OCI-LY3 (cell line): ENCODE data around the gene LGALS3.

Experiments
- H2AFZ ChIP-seq: fragments of 200-600, 300-600 bp; shearing (Covaris generic); 2 replicates; pipeline ENCODE4 v1.6.0; 2014; ENCODE audit warnings: antibody characterized with exemption, low read depth, low read length
- H3K27ac ChIP-seq: fragments of 200-600, 300-600 bp; sonication (generic); 2 replicates; pipeline ENCODE4 v1.5.1; 2014; ENCODE audit warnings: mild to moderate bottlenecking, low read length, moderate library complexity, mixed read lengths
- H3K27me3 ChIP-seq: fragments of 200-600, 300-600 bp; sonication (generic); 2 replicates; pipeline ENCODE4 v1.6.1; 2014; ENCODE audit warnings: low read depth, low read length, mixed read lengths
- H3K36me3 ChIP-seq: fragments of 200-600, 300-600 bp; sonication (generic); replicated peaks from 2 replicates; pipeline ENCODE3; 2014; ENCODE audit warnings: low read depth, low read length, mixed read lengths
- H3K4me1 ChIP-seq: fragments of 300-600, 200-600 bp; sonication (generic); 2 replicates; pipeline ENCODE4 v1.6.1; 2014; ENCODE audit warnings: low read length, mixed read lengths
- H3K4me2 ChIP-seq: fragments of 200-600, 300-600 bp; sonication (generic); 2 replicates; pipeline ENCODE4 v1.6.1; 2014; ENCODE audit warnings: low read length, mixed read lengths
- H3K4me3 ChIP-seq: fragments of 300-600, 200-600 bp; sonication (generic); 2 replicates; pipeline ENCODE4 v1.5.1; 2014; ENCODE audit warnings: antibody characterized with exemption, mild to moderate bottlenecking, low read length, moderate library complexity
- H3K79me2 ChIP-seq: fragments of 300-600, 200-600 bp; shearing (Covaris generic); 2 replicates; pipeline ENCODE4 v1.6.1; 2014; ENCODE audit warnings: mild to moderate bottlenecking, low read length, mixed read lengths
- H3K9ac ChIP-seq: fragments of 300-600, 200-600 bp; shearing (Covaris generic); 2 replicates; pipeline ENCODE4 v1.6.0; 2014; ENCODE audit warnings: mild to moderate bottlenecking, low read length, moderate library complexity
- H3K9me3 ChIP-seq: fragments of 200-600, 300-600 bp; shearing (Covaris generic); 2 replicates; pipeline ENCODE4 v1.6.1; 2014; ENCODE audit warnings: low read length, mixed read lengths; ENCODE audit not compliant: insufficient read depth
- H4K20me1 ChIP-seq: fragments of 200-600, 300-600 bp; sonication (generic); 2 replicates; pipeline ENCODE4 v1.6.1; 2016; ENCODE audit warnings: low read length, mixed read lengths; ENCODE audit not compliant: insufficient read depth
- EZH2phosphoT487 ChIP-seq: fragments of 200-600 bp; shearing (Covaris generic); IDR thresholded peaks from 2 replicates; pipeline ENCODE4 v1.6.1; 2018; ENCODE audit warnings: antibody characterized with exemption, mixed run types, low read depth
- TF ChIP-seq, protein P1 (sequence below): fragments of 200-600, 300-600 bp; sonication (generic); IDR thresholded peaks from 2 replicates; pipeline ENCODE4 v1.5.1; 2014; ENCODE audit warnings: antibody characterized with exemption, low read length, low read depth

Gene LGALS3

GRCh38 chr14:55139696-55140509 is 10.9 kb downstream of the LGALS3 start:
- H3K79me2 ChIP-seq: peaks cover 31% of the 10 kb centered on the region
- H2AFZ ChIP-seq: no peak overlapping the region
- H3K9ac ChIP-seq: no peak overlapping the region
- no peak overlapping the region for H3K4me3 ChIP-seq
- no peak overlapping the region for H3K4me2 ChIP-seq
- peaks cover 21% of the 10 kb centered on the region for H4K20me1 ChIP-seq
- no peaks in the 10 kb centered on the region for H3K9me3 ChIP-seq
- H3K36me3 ChIP-seq: peaks cover 62% of the 10 kb centered on the region
- no peak for TF ChIP-seq EZH2phosphoT487
- TF ChIP-seq, protein P1, sequence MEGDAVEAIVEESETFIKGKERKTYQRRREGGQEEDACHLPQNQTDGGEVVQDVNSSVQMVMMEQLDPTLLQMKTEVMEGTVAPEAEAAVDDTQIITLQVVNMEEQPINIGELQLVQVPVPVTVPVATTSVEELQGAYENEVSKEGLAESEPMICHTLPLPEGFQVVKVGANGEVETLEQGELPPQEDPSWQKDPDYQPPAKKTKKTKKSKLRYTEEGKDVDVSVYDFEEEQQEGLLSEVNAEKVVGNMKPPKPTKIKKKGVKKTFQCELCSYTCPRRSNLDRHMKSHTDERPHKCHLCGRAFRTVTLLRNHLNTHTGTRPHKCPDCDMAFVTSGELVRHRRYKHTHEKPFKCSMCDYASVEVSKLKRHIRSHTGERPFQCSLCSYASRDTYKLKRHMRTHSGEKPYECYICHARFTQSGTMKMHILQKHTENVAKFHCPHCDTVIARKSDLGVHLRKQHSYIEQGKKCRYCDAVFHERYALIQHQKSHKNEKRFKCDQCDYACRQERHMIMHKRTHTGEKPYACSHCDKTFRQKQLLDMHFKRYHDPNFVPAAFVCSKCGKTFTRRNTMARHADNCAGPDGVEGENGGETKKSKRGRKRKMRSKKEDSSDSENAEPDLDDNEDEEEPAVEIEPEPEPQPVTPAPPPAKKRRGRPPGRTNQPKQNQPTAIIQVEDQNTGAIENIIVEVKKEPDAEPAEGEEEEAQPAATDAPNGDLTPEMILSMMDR: no peak
- no peaks in the 10 kb centered on the region for H3K27me3 ChIP-seq
- no peak overlapping the region for H3K27ac ChIP-seq
- H3K4me1 ChIP-seq: no peaks in the 10 kb centered on the region

DNA sequence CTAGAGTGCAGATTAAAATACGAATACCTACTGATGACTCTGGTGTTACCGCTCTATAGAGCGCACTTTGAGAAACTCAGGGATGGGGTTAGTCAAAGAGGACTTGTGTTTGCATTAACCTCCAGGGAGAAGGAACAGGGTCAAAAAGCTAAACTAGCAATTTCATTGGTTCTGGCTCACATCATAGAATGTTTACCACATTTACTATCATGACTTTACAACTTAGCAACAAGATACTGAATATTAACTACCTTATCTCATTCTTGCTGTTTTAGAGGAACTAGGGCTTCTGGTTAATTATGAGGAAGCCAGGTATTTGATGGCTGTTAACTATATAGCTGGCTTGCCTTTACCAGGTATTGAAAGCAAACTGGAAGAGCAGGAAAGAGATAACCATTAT is 12.8 kb downstream of the LGALS3 start:
- Histone ChIP-seq H3K27ac (no peak overlapping the region), H3K36me3 (peaks cover 75% of the 10 kb centered on the region), H3K4me1 (no peaks in the 10 kb centered on the region), H3K9me3 (no peaks in the 10 kb centered on the region), H2AFZ (no peak overlapping the region), H4K20me1 (peaks cover 11% of the 10 kb centered on the region), H3K79me2 (peaks cover 16% of the 10 kb centered on the region), H3K4me3 (no peak overlapping the region), H3K9ac (no peak overlapping the region), H3K4me2 (no peak overlapping the region), H3K27me3 (no peaks in the 10 kb centered on the region)
- TF ChIP-seq EZH2phosphoT487: no peak
- TF ChIP-seq, protein P1: no peak

GRCh38 chr14:55142466-55142865 is 13.4 kb downstream of the LGALS3 start:
- H4K20me1 ChIP-seq: peaks cover 9% of the 10 kb centered on the region
- peaks cover 9% of the 10 kb centered on the region for H3K79me2 ChIP-seq
- no peak overlapping the region for H2AFZ ChIP-seq
- H3K27ac ChIP-seq: no peak overlapping the region
- TF ChIP-seq, protein P1: no peak
- H3K4me1 ChIP-seq: no peaks in the 10 kb centered on the region
- H3K36me3 ChIP-seq: peaks cover 81% of the 10 kb centered on the region
- H3K9ac ChIP-seq: no peak overlapping the region
- H3K4me2 ChIP-seq: no peak overlapping the region
- no peak overlapping the region for H3K4me3 ChIP-seq
- no peaks in the 10 kb centered on the region for H3K9me3 ChIP-seq
- no peaks in the 10 kb centered on the region for H3K27me3 ChIP-seq

GRCh38 chr14:55146425-55146824 is 17.4 kb downstream of the LGALS3 start:
- no peaks in the 10 kb centered on the region for H3K27me3 ChIP-seq
- TF ChIP-seq EZH2phosphoT487: no peak
- TF ChIP-seq, protein P1: no peak
- no peak overlapping the region for H3K9ac ChIP-seq
- no peak overlapping the region for H3K27ac ChIP-seq
- no peaks in the 10 kb centered on the region for H3K79me2 ChIP-seq
- no peaks in the 10 kb centered on the region; the same call in 1 of the 2 replicates for H4K20me1 ChIP-seq
- H3K4me1 ChIP-seq: no peaks in the 10 kb centered on the region
- H3K9me3 ChIP-seq: no peaks in the 10 kb centered on the region
- H3K4me2 ChIP-seq: no peak overlapping the region
- H3K36me3 ChIP-seq: peaks cover 71% of the 10 kb centered on the region
- H2AFZ ChIP-seq: no peak overlapping the region
- H3K4me3 ChIP-seq: no peak overlapping the region
